GM18505 (cell line): ENCODE data around the gene TBRG1.
"Not testable (repeated sequence)": the region's sequence is repeated elsewhere in the genome, so short reads cannot be mapped to it uniquely, and the experiment has no call there.

Experiments
- ATAC-seq: cut with Tn5 transposase; IDR thresholded peaks from one replicate; pipeline ENCODE4 v1.9.1; 2021; ENCODE audit not compliant: unreplicated experiment
- POLR2A ChIP-seq: IDR thresholded peaks from 4 replicates; pipeline ENCODE4 v1.6.1; 2011; ENCODE audit warnings: borderline replicate concordance; ENCODE audit not compliant: insufficient read depth, insufficient read length; ENCODE audit errors: extremely low read depth

The TBRG1 gene, protein sequence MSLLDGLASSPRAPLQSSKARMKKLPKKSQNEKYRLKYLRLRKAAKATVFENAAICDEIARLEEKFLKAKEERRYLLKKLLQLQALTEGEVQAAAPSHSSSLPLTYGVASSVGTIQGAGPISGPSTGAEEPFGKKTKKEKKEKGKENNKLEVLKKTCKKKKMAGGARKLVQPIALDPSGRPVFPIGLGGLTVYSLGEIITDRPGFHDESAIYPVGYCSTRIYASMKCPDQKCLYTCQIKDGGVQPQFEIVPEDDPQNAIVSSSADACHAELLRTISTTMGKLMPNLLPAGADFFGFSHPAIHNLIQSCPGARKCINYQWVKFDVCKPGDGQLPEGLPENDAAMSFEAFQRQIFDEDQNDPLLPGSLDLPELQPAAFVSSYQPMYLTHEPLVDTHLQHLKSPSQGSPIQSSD

DNA sequence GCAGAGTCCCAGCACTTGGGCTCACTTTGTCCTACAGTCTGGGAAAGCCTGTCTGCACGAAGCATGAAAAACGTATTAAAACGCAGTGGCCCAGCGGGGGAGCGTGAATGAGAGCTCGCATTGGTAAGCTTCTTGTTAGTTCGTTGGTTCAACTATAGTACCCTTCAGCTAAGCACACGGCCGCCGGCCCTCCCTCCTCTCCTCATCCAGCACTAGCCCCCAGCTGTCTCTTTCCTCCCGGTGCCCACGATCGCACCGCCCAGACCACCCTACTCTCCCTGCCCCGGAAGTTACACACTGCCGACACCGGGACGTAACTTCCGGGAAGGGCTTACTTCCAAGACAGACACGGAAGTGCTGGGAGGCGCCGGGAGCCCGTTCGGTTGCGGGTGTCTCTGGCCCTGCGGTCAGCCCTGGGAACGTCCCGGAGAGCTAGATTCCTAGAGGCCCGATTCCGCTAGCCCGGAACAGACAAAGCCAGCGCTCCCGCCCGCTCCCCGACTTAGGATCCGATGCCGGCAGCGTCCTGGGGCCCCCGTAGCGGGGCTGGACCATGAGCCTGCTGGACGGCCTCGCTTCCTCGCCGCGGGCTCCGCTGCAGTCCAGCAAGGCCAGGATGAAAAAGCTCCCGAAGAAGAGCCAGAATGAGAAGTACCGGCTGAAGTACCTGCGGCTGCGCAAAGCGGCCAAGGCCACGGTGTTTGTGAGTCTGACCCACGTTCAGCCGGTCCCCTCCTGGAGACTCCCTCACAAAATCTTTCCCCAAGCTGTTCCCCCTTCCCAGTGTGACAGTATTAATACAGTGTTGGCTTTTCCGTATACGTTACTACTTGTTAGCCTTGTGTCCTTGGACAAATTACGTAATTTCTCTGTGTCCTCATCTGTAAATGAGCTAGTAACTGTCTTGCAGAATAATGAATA is at the start of gene TBRG1:
TBRG1 (plus strand) TSS at position 334 of the 921 bp plus-strand sequence; CDS start at position 554, 220 bp downstream.
- peak; percentile 98 for TF ChIP-seq POLR2A
- peak; percentile 96 for ATAC-seq

DNA sequence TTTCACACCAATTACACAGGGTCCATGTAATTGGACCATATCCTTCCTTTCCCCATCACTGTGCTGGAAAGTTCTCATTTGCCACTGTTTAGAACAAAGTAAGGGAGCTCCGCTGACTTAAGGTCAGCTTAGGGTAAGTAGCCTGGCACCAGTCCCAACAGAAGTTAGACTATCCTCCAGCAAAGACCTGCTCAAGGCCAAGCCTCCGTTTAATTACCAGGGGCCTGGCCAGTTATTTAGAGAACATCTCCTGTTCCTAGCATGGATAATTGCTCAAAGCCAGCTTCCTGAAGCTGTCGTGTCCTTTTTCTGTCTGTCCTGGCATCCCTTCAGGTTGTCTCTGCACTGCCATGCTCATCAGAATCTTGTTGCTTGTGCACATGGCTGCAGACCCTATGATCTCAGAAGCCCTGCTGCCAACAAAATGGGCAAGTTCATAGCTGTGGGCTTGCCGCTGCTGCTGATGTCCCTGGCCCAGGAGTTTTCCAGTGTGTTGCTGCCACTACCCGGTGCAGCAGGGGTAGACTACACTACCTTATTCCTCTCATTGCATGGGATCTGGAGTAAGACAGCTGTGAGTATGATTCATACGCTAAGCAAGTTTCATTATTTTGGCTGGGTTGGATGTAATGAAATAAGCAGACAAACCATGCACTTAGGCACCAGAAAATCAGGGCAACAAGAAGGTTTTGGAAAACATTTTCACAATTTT is 44.8 kb upstream of the TBRG1 start:
- no peak for TF ChIP-seq POLR2A
- ATAC-seq: no peak

DNA sequence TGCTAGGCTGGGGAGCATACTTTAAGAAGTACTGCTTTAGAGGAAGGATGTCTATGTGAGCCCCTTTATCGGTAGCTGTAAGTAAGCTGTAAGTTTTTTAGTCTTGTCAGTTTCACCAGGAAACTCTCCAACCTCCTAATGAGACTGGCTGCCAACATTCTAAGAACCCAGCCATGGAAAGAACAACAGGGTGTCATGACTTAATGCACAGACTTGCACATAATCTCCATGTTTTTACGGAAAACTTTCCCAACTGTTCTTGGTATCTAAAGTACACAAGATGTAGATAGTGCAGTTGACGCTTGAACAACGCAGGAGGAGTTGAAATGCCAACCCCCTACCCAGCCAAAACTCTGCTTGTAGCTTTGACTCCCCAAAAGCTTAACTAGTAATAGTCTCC is 43.9 kb upstream of the TBRG1 start:
- ATAC-seq: no peak
- TF ChIP-seq POLR2A: no peak

DNA sequence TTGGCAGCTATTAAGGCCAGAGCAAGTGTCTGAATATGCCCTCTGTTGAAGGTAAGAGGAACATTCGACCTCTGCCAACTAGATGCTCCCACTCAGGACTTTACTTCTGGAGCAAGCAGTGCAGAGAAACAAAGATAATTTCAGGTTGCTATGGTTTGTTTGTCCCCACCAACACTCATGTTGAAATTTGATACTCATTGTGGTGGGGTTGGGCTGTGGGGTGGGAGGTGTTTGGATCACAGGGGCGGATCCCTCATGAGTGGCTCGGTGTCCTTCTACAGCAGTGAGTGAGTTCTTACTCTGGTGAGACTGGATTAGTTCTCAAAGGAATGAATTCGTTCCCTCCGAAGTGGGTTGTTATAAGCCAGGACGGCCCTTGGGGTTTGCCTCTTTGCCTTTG is 40.8 kb upstream of the TBRG1 start:
- no peak for TF ChIP-seq POLR2A
- ATAC-seq: no peak

DNA sequence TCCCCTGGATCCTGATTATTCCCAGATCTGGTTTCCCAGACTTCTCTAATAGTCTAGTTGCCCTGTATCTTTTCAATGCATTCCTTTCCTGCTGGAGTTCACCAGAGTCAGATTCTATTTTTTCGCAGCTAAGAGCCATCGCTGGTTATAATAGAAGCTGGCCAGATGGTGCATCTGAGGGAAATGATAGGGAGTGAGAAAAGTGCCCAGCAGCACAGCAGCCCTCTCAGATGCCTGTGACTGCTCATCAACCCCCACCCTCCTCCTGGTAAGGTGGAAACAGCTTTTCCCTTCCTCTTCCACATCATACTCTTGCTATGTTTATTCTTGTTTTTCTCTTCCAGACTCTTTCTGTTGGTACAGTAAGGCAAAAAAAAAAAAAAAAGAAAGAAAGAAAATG is 40.1 kb upstream of the TBRG1 start:
- ATAC-seq: no peak
- TF ChIP-seq POLR2A: no peak

DNA sequence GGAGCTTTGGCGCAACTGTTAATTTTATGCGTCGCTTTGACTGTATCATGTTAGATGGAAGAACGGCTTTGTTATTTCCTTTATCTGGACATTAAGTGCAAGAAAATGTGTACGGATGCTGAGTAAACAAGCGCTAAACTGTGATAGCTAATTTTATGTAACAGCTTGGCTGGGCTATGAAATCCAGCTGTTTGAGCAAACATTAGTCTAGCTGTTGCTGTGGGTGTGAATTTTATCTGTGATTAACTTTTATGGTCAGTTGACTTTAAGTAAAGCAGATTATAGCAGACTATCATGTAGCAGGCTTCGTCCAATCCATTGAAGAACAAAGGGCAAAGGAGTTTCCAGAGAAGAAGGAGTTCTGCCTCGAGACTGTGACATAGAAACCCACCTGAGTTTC is 38.9 kb upstream of the TBRG1 start:
- no peak for ATAC-seq
- TF ChIP-seq POLR2A: no peak

DNA sequence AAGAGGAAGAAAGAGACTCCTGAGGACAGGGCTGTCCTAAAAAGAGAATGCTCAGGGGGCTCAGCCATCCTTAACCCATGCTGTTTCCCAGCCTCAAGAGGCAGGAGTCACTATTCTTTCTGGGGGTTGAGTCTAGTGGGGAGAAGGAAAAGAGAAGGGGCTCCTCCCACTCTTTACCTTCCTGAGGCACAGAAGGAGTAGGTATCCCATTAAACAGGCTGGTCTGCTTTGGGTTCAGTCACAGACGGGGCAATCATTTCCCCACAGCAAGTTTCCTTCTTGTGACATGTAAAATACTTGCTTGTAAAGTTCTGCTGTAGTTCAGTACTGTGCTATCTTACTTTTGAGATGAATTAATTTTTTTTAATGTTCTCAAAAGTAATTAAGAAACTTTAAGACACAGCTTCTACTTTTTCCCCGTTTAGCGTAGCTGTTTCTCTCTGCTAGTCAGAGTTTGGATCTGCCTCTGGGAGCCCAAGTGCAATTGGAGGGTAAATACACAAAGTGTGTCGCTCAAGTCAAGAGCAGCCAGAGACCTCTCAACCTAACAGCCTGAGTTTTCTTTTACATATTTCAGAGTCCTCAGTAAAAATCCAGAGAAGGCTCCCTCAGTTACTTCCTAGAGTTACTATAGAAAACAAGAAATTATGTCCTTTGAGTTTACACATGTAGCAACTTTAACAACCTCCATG is 37.8 kb upstream of the TBRG1 start:
- no peak for ATAC-seq
- TF ChIP-seq POLR2A: no peak

DNA sequence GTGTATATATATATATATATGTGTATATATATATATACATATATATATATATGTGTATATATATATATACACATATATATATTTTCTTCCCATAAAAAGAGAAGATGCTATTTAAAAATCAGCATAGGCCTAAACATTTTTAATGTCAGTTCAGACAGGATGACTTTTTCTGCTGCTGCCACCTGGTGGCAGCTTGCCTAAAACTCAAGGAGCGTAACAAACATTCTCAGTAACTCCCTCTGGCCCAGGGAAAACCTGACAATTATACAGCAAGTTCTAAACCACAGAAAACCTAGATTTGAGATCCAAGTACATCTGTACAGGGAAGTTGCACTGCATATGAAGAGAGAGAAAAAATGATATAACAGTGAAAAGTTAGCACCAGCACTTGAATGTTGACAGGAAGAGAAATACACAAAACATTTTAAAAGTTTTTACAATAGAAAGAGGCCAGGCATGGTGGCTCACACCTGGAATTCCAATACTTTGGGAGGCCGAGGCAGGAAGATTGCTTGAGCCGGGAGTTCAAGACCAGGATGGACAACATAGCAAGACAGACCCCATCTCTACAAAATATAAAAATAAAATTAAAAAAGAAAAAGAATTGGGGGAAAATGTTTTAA is 36.3 kb upstream of the TBRG1 start:
- ATAC-seq: no peak
- TF ChIP-seq POLR2A: no peak

DNA sequence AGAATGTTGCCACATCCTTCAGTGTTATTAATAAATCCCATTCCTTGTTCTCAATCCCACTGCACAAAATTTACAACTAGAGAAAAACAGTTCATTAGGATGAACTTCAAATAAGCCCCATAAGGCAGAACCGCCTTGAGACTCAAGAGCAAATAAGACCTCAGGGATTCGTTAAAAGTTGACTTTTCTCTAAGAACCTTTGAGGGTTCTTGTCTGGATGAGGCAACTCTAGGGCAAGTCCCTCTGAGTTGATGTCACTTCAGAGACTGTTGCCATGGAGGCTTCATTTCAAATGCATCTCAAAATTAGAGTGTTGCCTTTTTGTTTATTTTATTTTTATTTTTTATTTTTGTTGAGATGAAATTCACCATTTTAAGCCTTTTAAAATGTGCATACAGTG is 31.2 kb upstream of the TBRG1 start:
- no peak for TF ChIP-seq POLR2A
- no peak for ATAC-seq

DNA sequence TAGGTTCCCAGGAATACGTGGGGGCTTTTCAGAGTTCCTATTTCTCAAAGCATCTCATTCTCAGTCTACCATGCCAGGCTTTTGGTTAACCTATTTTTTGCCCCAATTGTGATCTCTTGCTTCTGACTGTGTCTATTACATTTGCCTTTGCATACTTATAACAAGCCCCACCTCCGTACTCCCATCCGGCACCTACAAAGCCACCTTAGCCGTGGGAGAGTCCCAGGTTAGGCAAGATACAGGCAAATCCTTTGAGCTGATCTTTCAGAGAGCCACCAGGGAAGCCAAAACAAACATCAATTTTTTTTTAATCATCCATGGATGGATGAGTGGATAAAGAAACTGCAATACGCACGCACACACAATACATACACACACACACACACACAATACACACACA is 30.0 kb upstream of the TBRG1 start:
- ATAC-seq: no peak
- no peak for TF ChIP-seq POLR2A

DNA sequence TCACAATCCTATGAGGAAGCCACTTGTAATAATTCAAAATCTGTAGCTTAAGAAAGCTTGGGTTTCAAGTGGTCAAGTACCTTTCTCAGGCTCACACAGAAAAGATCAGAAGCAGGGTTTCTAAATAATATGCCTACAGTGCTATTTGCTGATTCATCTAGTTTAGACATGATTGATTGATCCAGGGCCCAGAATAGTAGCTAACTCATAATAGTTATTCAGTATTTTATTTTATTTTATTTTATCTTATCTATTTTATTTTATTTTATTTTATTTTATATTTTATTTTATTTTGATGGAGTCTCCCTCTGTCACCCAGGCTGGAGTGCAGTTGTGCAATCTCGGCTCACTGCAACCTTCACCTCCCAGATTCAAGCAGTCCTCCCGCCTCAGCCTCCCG is 27.4 kb upstream of the TBRG1 start:
- TF ChIP-seq POLR2A: no peak
- no peak for ATAC-seq

DNA sequence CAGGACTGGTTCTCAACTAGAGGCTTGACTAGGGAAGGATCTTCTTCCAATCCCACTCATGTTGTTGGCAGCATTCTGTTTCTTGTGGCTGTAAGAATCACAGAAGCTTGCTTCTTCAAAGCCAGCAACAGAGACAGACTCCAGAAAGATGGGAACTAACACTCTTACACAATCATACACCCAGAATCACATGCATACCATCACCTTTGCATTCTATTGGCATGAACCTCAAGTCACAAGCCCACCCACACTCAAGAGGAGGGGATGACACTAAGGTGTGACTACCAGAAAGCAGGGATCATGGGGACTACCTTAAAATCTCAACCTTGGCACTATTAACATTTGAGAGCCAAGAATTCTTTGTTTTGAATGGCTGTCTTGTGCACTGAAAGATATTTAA is 25.0 kb upstream of the TBRG1 start:
- ATAC-seq: no peak
- TF ChIP-seq POLR2A: no peak

DNA sequence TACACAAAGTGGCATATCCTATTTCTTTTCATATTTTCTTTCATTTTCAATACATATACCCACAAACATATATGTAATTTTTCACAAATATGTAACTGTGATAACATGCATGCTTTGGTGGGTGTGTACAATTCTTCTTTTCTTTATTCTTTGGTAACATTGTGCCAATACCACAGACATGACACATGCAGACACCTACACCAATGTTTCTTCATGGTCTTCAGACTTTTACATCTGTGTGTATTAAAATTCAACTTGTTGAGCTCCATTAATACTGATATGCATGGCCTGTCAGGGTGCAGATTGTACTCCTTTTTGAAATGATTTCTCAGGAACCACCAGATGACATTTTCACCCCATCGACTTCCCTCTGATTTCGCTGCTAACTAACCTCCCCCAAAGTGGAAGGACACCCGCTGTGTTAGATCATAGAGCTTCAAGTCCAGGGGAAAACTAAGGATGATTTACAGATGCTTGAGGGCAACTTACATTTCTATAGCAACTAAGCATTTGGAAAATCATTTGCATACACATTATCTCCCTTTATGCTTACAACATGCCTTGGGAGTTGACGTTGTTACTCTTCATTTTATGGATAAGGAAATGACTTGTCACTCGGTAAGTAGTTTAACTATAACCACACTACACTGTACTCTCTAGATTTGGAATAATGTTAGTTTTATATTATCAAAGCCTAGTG is 21.9 kb upstream of the TBRG1 start:
- no peak for TF ChIP-seq POLR2A
- no peak for ATAC-seq

DNA sequence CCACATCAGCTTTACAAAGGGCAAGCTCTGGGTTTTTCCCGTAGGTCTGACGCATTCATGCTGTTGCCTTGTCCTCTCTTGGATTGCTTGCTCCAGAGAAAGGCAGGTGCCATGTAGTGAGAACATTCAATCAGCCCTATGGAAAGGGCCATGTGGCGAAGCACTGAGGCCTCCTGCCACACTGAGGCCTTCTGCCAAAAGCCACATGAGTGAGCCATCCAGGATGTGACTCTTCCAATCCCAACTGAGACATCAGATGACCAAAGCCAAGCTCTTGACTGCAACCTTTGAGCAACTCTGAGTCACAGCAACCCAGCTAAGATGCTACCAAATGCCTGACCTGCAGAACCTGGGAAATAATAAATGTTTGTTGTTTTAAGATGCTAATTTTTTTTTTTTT is 20.5 kb upstream of the TBRG1 start:
- no peak for ATAC-seq
- TF ChIP-seq POLR2A: no peak

DNA sequence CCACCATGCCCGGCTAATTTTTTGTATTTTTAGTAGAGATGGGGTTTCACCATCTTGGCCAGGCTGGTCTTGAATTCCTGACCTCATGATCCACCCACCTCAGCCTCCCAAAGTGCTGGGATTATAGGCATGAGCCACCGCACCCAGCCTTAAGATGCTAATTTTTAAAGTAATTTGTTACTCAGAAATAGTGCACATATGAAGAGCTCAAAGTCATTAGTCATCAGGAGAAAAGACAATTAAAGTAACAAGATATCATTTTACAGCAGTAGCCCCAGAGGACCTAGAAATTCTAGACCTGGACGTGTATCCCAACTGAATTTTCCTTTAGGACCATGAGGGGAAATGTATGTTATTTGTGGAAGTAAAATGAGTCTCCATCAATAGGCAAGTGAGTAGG is 19.9 kb upstream of the TBRG1 start:
- not testable (repeated sequence) for ATAC-seq
